NCI-H2029 treated with DMSO at 0.1 percent for 48 hours (cell line): ENCODE measurements around the gene MAP3K3.

ENCODE experiments used
- DNase-seq: peaks from one replicate; lab custom pipeline; 2025; lab: John Stamatoyannopoulos, UW

MAP3K3 gene

DNA sequence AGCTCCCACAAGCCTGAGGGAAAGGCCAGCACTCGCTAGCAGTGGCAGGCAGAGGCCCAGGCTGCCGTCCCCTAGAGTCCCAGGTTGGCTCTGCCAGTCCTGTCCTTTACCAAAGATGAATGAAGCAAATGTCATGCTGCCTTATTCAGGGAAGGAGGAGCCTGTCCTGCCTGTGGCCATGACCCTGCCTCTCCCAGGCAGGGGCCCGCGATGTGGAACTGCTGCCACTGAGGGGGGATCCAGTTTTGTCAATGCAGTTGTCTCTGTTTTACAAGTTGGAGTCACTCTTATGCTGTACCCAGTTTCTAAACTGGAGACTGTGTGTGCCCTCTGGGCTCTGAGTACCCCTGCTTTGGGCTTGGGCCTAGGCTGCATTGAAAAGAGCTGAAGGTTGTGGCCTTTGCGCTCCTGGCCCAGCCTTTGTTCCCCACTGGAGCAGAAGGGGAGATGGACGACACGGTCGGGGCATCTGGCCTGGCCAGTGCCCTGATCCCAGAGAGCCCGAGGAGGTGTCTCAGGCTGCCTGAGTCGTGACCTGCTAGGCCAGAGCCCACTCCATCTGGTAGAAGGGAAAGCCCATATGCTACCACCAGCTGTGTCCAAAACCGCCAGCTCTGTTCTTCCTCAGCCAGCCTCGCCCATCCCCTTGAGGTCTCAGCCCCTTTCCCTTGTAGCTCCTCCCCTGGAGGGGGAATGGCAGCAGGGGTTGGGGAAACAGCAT lies 72.2 kb downstream of the MAP3K3 start:
- no peak for DNase-seq

DNA sequence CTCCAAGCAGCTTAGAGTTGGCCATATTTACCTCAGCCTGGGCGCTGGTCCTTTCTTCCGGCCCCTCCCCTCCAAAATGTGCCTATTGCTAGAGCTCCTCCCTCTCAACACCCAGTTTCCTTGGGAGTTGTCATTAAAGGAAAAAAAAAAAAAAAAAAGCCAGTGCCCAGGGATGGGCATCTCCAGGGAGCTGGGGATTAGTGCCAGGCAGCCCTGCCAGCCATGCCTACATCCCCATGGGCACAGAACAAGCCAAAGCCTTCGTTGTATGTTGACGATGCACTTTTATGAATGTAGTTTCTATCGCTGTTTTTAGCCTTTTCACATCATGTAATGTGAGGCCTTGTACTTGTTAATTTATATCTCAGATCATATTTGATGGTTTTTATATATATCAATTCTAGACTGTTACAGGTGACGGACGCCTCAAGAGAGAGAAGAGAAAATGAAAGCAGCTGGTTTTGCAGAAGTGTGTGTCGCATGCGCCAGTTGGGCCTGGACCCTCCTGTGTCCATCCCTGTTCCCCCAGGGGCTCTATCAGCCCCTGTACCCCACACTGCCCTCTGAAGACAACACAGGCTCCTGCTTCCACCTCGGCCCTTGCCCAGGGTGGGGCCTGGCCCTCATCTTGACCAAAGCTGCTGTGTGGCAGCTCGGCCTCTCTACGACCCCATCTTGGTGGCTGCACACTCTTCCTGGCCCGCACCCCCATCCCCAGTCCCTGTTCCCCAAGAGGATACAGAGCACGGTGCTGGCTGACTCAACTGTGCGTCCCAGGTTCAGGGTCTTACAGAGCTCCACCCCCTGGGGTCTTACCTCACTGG lies 72.9 kb downstream of the MAP3K3 start:
- no peak for DNase-seq

GRCh38 chr17:63695889-63696288 lies 73.7 kb downstream of the MAP3K3 start:
- DNase-seq = no peak

DNA sequence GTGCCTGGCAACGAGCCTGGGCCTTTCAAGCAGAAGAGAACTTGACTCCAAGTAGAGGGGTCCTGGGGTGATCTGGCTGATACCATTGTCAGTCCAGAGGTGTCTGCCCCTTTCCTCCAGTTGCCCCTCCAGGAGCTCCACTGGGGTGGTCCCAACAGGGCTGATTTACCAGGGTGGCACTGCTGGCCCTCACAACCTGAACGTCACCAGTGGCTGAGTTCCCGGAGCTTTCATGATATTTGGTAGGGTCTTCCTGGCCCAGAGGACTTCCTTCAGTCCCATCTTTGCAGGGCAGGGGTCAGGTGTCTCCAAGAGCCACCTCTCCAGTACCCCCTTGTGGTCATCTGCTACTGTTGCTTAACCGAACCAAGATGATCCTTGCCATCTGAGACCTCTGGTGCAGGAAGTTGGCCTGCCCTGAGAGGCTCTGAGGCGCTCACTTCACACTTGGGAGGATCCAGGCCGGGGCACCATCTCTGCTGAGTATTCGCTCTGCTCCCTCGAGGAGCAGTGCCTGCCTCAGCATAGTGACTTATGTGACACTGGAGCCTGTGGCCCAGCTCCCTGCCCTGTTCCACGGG lies 74.3 kb downstream of the MAP3K3 start:
- no peak for DNase-seq

- peak; percentile 24 for DNase-seq
These were observed 75.4 kb downstream of the MAP3K3 start for GRCh38 chr17:63697341-63698286.

- no peak for DNase-seq
These were observed 76.2 kb downstream of the MAP3K3 start for GRCh38 chr17:63698381-63698885.

GRCh38 chr17:63698886-63699637 lies 76.8 kb downstream of the MAP3K3 start:
- no peak for DNase-seq

DNA sequence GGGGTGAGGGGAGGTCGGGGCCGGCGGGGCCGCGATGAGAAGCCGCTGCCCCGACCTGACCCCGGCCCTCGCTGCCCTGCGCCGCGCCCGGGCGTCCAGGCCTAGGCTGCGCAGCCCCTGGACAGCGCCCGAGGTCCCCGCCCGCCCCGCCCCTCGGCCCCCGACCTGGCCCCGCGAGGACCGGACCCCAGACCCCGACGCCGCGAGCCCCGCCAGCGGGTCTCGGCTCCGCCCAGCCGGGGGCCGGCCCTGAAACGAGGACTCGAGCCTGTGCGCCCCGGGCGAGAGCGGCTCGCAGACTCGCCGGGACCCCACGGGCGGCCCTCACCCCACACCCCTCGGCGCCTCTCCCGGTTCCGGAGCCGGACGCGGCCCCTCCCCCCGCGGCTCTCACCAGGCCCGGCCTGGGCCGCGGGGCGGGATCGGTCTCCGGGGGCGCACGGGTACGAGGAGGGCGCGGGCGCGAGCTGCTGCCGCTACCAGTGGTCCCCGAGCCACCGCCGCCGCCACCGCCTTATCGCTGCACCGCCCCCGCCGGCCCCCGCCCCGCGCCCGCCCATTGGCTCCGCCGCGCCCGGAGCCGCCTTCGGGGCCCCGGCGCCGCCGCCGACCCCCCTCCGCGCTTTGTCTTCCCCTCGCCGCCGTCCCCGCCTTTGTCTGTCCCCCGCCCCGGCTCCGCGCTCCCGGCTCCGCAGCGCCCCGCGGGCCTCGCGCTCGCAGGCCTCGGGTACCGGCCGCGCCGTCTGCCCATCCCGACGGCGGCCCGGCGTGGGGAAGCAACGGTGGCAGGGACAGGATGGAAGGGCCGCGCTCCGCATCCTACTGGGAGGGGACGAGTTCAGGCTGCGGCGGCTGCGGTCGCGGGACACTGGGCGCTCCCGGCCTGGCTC lies 77.7 kb downstream of the MAP3K3 start, which contains the start of gene LIMD2:
Gene LIMD2 (minus strand): TSS at position 488 of the 890 bp plus-strand sequence. CDS start 827 bp downstream, outside the sequence.
- no peak for DNase-seq

DNA sequence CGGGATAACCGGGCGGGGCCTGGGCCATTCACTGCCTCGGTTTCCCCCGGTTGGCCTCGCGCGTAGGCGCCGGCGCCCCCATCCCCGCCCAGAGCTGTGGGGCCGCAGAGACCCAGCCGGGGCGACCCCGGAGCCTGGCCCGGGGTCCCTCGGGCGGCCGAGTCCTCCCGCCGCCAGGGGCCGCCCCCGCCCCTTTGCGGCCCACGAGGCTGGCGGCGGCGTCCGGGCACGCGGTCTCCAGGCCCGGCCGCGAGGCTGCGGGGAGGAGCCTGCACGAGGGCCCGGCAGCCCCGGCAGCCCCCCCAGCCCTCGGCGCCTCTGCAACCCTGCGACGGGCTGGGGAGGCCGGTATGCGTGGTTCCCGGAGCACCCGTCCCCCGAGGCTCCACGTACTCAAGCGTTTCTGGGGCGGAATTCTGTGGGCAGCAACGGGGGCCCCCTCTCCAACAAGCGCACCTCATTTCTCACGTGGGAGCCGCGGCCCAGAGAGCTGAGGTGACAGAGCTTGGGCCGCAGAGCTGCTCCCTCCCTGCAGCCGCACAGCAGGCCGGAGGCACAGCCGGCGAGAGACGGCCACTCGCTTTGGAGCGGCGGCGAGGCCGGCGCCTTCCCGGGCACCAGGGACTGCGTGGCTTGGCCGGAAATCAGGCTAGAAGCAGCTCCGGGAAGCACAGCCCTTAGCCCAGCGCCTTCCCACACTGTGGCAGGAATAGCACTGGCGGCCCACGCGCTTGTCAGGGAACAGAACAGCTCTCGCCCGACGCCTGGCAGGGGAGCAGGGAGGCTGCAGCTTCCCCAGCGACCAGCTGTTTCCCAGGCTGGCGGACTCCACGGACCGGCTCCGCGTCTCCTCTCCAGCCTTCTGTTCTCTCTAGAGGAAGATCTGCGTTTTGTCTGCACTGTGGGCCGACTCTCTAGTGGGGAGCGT lies 78.6 kb downstream of the MAP3K3 start:
- DNase-seq = no peak

GRCh38 chr17:63701456-63701820 lies 79.2 kb downstream of the MAP3K3 start:
- DNase-seq = no peak

- DNase-seq = peak; percentile 2
These were observed 79.9 kb downstream of the MAP3K3 start for GRCh38 chr17:63701868-63702720.

DNA sequence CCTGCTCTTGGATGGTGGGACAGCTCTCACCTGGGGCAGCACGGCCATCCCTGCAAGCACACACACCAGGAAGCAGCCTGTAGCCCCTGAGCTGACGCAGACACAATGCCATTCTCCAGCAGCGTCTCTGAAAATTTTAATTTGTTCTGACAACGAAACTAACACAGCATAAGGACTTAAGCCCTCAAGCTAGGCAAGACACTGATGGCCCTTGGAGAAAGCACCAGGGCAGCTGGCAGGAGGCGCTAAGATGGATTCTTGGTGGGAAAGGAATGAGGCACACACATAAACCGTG lies 80.5 kb downstream of the MAP3K3 start:
- no peak for DNase-seq

GRCh38 chr17:63703029-63703428 lies 80.8 kb downstream of the MAP3K3 start:
- no peak for DNase-seq

- DNase-seq = no peak
These were observed 81.5 kb downstream of the MAP3K3 start for GRCh38 chr17:63703556-63704258.

DNA sequence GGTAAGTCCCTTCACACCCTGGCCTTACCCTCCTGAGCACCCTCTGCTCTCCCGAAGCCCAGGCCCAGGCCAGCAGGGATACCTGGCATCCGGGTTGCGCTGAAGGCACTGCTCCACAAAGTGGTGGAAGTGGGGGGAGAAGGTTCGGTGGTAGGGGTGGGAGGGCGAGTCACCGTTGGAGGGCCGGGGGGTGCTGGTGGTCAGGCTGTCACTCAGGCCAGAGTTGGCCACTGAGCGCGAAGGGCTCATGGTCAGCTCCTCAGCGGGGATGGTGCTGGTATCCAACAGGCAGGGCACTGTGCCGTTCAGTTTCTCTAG lies 82.0 kb downstream of the MAP3K3 start:
- no peak for DNase-seq

GRCh38 chr17:63704836-63705235 lies 82.6 kb downstream of the MAP3K3 start:
- no peak for DNase-seq

DNA sequence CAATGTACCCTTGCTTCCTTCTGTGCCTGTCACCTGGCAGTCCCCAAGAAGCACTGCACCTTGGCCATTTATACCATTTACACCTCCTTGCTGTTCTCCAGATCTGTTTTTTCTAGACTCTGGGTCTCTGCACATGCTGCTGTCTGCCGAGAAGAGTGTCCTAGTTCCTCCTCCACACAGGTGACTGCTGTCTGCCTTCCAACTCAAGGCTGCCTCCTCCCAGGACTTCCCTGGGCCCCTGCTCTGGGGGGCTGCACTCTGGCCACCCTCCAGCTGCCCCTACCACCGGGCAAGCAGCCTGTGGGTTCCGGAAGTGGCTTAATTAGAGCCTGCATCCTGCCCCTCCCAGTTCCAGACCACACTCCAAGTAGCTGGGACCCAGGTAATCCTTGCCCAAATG lies 83.4 kb downstream of the MAP3K3 start:
- no peak for DNase-seq
